HCT116 (cell line): ENCODE results near the gene RBM19. TPM values are rescaled to one million over a fixed set of nuclear protein-coding genes. Genes with fewer than 3 reads are reported as not detected.

Source experiments
- ATAC-seq: fragments of 200-7000 bp; cut with Tn5 transposase; 2 replicates; pipeline ENCODE4 v1.9.1; 2020; ENCODE audit warnings: mild to moderate bottlenecking, moderate library complexity
- BruUV-seq: library from RNA; stranded (reverse); fragments of 400-500 nt; replicated peaks from 2 replicates; lab custom pipeline; 2021; lab: Mats Ljungman, UMichigan
- CTCF ChIA-PET: fragments of 300-600 bp; sonication (Branson Sonifier 250); formaldehyde crosslinking; loops from one replicate; lab custom pipeline; 2021; ENCODE audit warnings: antibody characterized with exemption; lab: Charles Lee
- POLR2A ChIA-PET: fragments of 300-600, 350-600 bp; sonication (Branson Sonifier 250); formaldehyde crosslinking; loops from one replicate; lab custom pipeline; 2021; ENCODE audit warnings: antibody characterized with exemption; lab: Charles Lee
- RAD21 ChIA-PET, 2 experiments: fragments of 300-600 bp; sonication (Branson Sonifier 250); formaldehyde crosslinking; loops; one replicate each; lab custom pipeline; 2023; ENCODE audit warnings: low total read pairs in 2 of 2; ENCODE audit not compliant: uncharacterized antibody in 2 of 2, unreplicated experiment in 2 of 2, low non-redundant PET in 1 of 2; lab: Charles Lee
- DNase-seq: peaks from one replicate; pipeline ENCODE4 v3.0.0-alpha.2; 2010; ENCODE audit warnings: low read depth, low spot score
- H2AFZ ChIP-seq: fragments of 200-600 bp; shearing (Covaris generic), sonication (generic); 2 replicates; pipeline ENCODE4 v1.6.1; 2017; ENCODE audit warnings: low read depth, mixed run types, mixed read lengths, antibody characterized with exemption, low read length; ENCODE audit not compliant: poor library complexity, severe bottlenecking
- H3K27ac ChIP-seq: 2 replicates; pipeline ENCODE4 v1.5.1; 2012; ENCODE audit warnings: low read depth, low read length
- H3K27me3 ChIP-seq: fragments of 200-600 bp; sonication (generic); 2 replicates; pipeline ENCODE4 v1.6.1; 2016; ENCODE audit warnings: mixed run types, low read length, mixed read lengths; ENCODE audit not compliant: insufficient read depth
- H3K36me3 ChIP-seq, 2 experiments: fragments of 200-500 bp in 1 of 2; fragments of 200-600 bp in 1 of 2; sonication (Bioruptor generic) in 1 of 2; sonication (generic) in 1 of 2; 2 replicates each; pipeline versions ENCODE4 v1.5.1 to v1.6.1; 2014 to 2016; ENCODE audit warnings: low read length in 2 of 2, inconsistent platforms in 1 of 2, mixed read lengths in 1 of 2, mixed run types in 1 of 2; ENCODE audit not compliant: insufficient read depth in 2 of 2, control insufficient read depth in 1 of 2
- H3K4me1 ChIP-seq, 2 experiments: fragments of 200-600 bp in 1 of 2; sonication (generic) in 1 of 2; 2 replicates each; pipeline versions ENCODE4 v1.5.1 to v1.6.1; 2012 to 2017; ENCODE audit warnings: low read length in 2 of 2, inconsistent platforms in 1 of 2, mild to moderate bottlenecking in 1 of 2, mixed read lengths in 1 of 2, mixed run types in 1 of 2, moderate library complexity in 1 of 2; ENCODE audit not compliant: insufficient read depth in 2 of 2, control insufficient read depth in 1 of 2
- H3K4me2 ChIP-seq: fragments of 200-600 bp; sonication (generic); 2 replicates; pipeline ENCODE4 v1.6.1; 2017; ENCODE audit warnings: mixed run types, low read length, mixed read lengths
- H3K4me3 ChIP-seq, 2 experiments: fragments of 200-600 bp in 1 of 2; sonication (generic) in 1 of 2; replicated peaks in 1 of 2; 2 replicates each; pipeline ENCODE4 v1.5.1; 2011 to 2016; ENCODE audit warnings: low read length in 2 of 2, control low read depth in 1 of 2, low read depth in 1 of 2, mild to moderate bottlenecking in 1 of 2, mixed read lengths in 1 of 2, mixed run types in 1 of 2
- H3K79me2 ChIP-seq: fragments of 200-600 bp; sonication (generic); 2 replicates; pipeline ENCODE4 v1.6.1; 2017; ENCODE audit warnings: mild to moderate bottlenecking, mixed run types, low read length, moderate library complexity, mixed read lengths; ENCODE audit not compliant: insufficient read depth
- H3K9ac ChIP-seq: fragments of 200-600 bp; sonication (generic); 2 replicates; pipeline ENCODE4 v1.6.1; 2016; ENCODE audit warnings: low read length, mixed read lengths
- H3K9me2 ChIP-seq: fragments of 200-600 bp; sonication (generic), shearing (Covaris generic); 2 replicates; pipeline ENCODE4 v1.6.1; 2017; ENCODE audit warnings: mixed run types, mild to moderate bottlenecking, moderate library complexity; ENCODE audit not compliant: insufficient read depth
- H3K9me3 ChIP-seq, 2 experiments: fragments of 200-500 bp in 1 of 2; fragments of 200-600 bp in 1 of 2; sonication (Bioruptor generic) in 1 of 2; sonication (generic) in 1 of 2; 2 replicates each; pipeline ENCODE4 v1.6.1; 2014 to 2017; ENCODE audit warnings: low read length in 2 of 2, mixed read lengths in 2 of 2, inconsistent platforms in 1 of 2, low read depth in 1 of 2, mild to moderate bottlenecking in 1 of 2, mixed run types in 1 of 2, moderate library complexity in 1 of 2; ENCODE audit not compliant: control insufficient read depth in 1 of 2, insufficient read depth in 1 of 2
- H4K20me1 ChIP-seq: fragments of 200-600 bp; sonication (generic), shearing (Covaris generic); 2 replicates; pipeline ENCODE4 v1.6.1; 2017; ENCODE audit warnings: mixed run types, mild to moderate bottlenecking, moderate library complexity; ENCODE audit not compliant: insufficient read depth
- ATF3 ChIP-seq: IDR thresholded peaks from 2 replicates; pipeline ENCODE4 v1.6.1; 2012
- CBX3 ChIP-seq: IDR thresholded peaks from 2 replicates; pipeline ENCODE4 v1.6.1; 2012; ENCODE audit warnings: low read depth
- CEBPB ChIP-seq: IDR thresholded peaks from 2 replicates; pipeline ENCODE4 v1.6.1; 2012; ENCODE audit warnings: low read depth
- EGR1 ChIP-seq: IDR thresholded peaks from 2 replicates; pipeline ENCODE4 v1.6.1; 2012; ENCODE audit warnings: low read depth
- EZH2phosphoT487 ChIP-seq: fragments of 200-600 bp; IDR thresholded peaks from 2 replicates; pipeline ENCODE4 v1.6.1; 2018; ENCODE audit warnings: antibody characterized with exemption, borderline replicate concordance
- JUND ChIP-seq: IDR thresholded peaks from 2 replicates; pipeline ENCODE4 v1.6.1; 2012
- RAD21 ChIP-seq: IDR thresholded peaks from 2 replicates; pipeline ENCODE4 v1.6.1; 2012; ENCODE audit warnings: low read depth, mild to moderate bottlenecking
- SP1 ChIP-seq: IDR thresholded peaks from 2 replicates; pipeline ENCODE4 v1.6.1; 2012; ENCODE audit warnings: low read depth
- TCF7L2 ChIP-seq: IDR thresholded peaks from 2 replicates; pipeline ENCODE4 v1.7.0; 2011; ENCODE audit warnings: borderline replicate concordance, inconsistent platforms; ENCODE audit not compliant: insufficient read depth, insufficient read length; ENCODE audit errors: extremely low read depth
- ZFX ChIP-seq: fragments of 450-650 bp; IDR thresholded peaks from 2 replicates; pipeline ENCODE4 v1.6.1; 2017
- intact Hi-C: fragments of 100-400 bp; cut with micrococcal nuclease; formaldehyde crosslinking; loops from 2 replicates; pipeline ENCODE4 v1.10.0; 2022
- total RNA-seq: library from RNA; stranded (reverse); gene quantifications from one replicate; pipeline ENCODE4 v1.2.1, GENCODE V29; 2021; ENCODE audit not compliant: unreplicated experiment
- TF ChIP-seq, protein P1 (sequence below), 3 experiments: fragments of 200-600 bp in 1 of 3; sonication (generic) in 1 of 3; IDR thresholded peaks in 2 of 3; conservative IDR thresholded peaks in 1 of 3; 2 replicates each; pipeline ENCODE4 v1.5.1; 2012 to 2017; ENCODE audit warnings: low read depth in 2 of 3, low read length in 2 of 3, antibody characterized with exemption in 1 of 3, borderline replicate concordance in 1 of 3, control low read depth in 1 of 3, mild to moderate bottlenecking in 1 of 3, mixed read lengths in 1 of 3, mixed run types in 1 of 3, moderate library complexity in 1 of 3; ENCODE audit not compliant: insufficient read depth in 1 of 3
- TF ChIP-seq, protein P2 (sequence below): IDR thresholded peaks from 2 replicates; pipeline ENCODE4 v1.6.1; 2012

RBM19 gene
- total RNA-seq, 1 experiment from 2014 or later, result 30.7 TPM

GRCh38 chr12:113837528-113838296, 128.4 kb downstream of the RBM19 start:
- Histone ChIP-seq H3K9me3 (no peaks in the 10 kb centered on the region), H3K4me2 (no peak overlapping the region), H3K27ac (no peak overlapping the region), H3K27me3 (no peaks in the 10 kb centered on the region), H4K20me1 (no peaks in the 10 kb centered on the region), H3K4me1 (no peaks in the 10 kb centered on the region), H3K4me3 (no peak overlapping the region), H2AFZ (no peak overlapping the region), H3K36me3 (no peaks in the 10 kb centered on the region), H3K79me2 (no peaks in the 10 kb centered on the region), H3K9me2 (no peaks in the 10 kb centered on the region), H3K9ac (no peak overlapping the region)
- TF ChIP-seq RAD21 (no peak), EGR1 (no peak), CEBPB (no peak), ZFX (no peak), CBX3 (no peak)
- TF ChIP-seq, protein P1, sequence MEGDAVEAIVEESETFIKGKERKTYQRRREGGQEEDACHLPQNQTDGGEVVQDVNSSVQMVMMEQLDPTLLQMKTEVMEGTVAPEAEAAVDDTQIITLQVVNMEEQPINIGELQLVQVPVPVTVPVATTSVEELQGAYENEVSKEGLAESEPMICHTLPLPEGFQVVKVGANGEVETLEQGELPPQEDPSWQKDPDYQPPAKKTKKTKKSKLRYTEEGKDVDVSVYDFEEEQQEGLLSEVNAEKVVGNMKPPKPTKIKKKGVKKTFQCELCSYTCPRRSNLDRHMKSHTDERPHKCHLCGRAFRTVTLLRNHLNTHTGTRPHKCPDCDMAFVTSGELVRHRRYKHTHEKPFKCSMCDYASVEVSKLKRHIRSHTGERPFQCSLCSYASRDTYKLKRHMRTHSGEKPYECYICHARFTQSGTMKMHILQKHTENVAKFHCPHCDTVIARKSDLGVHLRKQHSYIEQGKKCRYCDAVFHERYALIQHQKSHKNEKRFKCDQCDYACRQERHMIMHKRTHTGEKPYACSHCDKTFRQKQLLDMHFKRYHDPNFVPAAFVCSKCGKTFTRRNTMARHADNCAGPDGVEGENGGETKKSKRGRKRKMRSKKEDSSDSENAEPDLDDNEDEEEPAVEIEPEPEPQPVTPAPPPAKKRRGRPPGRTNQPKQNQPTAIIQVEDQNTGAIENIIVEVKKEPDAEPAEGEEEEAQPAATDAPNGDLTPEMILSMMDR (IDR thresholded peaks at IDR 0.05 in 2 of 3, conservative IDR thresholded peaks at IDR 0.05 in 1 of 3; ENCODE audit: borderline replicate concordance in 1 of 3, insufficient read depth in 1 of 3, low read depth in 2 of 3, low read length in 2 of 3), result peak in 2 of 3 experiments; percentile 31 to 39; a peak in 4 of 6 replicates
- ChIA-PET CTCF (no interaction called here), POLR2A (no interaction called here), RAD21 (no interaction called here)
- DNase-seq (no peak), ATAC-seq (peak; percentile 70)
- BruUV-seq, result no TSS peak
- intact Hi-C loops, result no loop called here

DNA sequence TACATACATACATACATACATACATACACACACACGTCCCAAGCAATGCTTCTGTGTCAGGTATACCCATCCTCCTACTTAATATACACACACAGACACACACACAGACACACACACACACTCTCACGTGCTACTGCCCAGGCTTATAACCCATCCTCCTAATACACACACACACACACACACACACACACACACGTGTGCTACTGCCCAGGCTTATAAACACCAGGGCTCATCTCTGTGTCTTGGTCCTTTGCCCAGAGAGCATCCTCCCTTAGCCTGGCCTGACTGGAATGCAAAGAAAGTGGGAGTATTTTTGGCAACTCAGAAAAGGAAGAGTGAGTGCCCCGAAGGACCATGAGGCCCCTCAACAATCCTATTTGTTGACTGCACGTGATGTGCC, 129.0 kb downstream of the RBM19 start:
- POLR2A ChIA-PET, result no interaction called here
- no TSS peak for BruUV-seq

More for the DNA sequence above, 129.0 kb downstream of the RBM19 start:
- H3K4me2 ChIP-seq, result no peak overlapping the region
- no peak overlapping the region for H3K4me3 ChIP-seq
- H3K4me1 ChIP-seq, result no peaks in the 10 kb centered on the region
- RAD21 ChIA-PET, result no interaction called here
- H3K79me2 ChIP-seq, result no peaks in the 10 kb centered on the region
- CTCF ChIA-PET, result no interaction called here
- no peak overlapping the region for H3K27ac ChIP-seq
- no peaks in the 10 kb centered on the region for H3K27me3 ChIP-seq
- DNase-seq, result no peak
- H3K36me3 ChIP-seq, result no peaks in the 10 kb centered on the region
- intact Hi-C loops, result no loop called here
- H4K20me1 ChIP-seq, result no peaks in the 10 kb centered on the region
- TF ChIP-seq ATF3 (no peak), RAD21 (no peak), ZFX (no peak), EZH2phosphoT487 (no peak), TCF7L2 (no peak), CEBPB (no peak), JUND (no peak), SP1 (no peak)
- TF ChIP-seq, protein P1 (IDR thresholded peaks at IDR 0.05 in 2 of 3, conservative IDR thresholded peaks at IDR 0.05 in 1 of 3; ENCODE audit: borderline replicate concordance in 1 of 3, insufficient read depth in 1 of 3, low read depth in 2 of 3, low read length in 2 of 3), result no peak
- TF ChIP-seq, protein P2, sequence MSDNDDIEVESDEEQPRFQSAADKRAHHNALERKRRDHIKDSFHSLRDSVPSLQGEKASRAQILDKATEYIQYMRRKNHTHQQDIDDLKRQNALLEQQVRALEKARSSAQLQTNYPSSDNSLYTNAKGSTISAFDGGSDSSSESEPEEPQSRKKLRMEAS, result no peak
- H3K9me2 ChIP-seq, result no peaks in the 10 kb centered on the region
- H3K9ac ChIP-seq, result no peak overlapping the region
- H3K9me3 ChIP-seq, result no peaks in the 10 kb centered on the region
- H2AFZ ChIP-seq, result no peak overlapping the region
- no peak for ATAC-seq
